Stimulated activated CD4-positive, alpha-beta T cell treated with anti-CD3 and anti-CD28 coated beads, TNF-alpha, amount 100 ng/mL, for 4 hours (primary cell): ENCODE results near the gene SARS1.
"Not testable (repeated sequence)": the region's sequence is repeated elsewhere in the genome, so short reads cannot be mapped to it uniquely, and the experiment has no call there.

ENCODE experiments used
- DNase-seq, 3 experiments: peaks; one replicate each; pipeline ENCODE4 v3.0.0-alpha.2; 2020; ENCODE audit warnings: low read depth in 3 of 3

Gene SARS1

DNA sequence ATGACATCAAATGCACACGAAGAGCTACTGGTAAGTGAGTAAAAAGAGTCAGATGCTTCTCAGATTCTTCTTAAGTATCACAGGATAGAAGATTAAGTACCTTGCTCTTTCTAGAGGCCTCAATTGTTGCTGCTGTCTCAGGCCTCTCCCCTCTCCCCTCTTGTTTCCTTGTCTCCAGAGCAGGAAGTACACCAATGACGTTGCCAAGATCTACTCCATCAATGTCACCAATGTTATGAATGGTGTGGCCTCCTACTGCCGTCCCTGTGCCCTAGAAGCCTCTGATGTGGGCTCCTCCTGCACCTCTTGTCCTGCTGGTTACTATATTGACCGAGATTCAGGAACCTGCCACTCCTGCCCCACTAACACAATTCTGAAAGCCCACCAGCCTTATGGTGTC is 21.3 kb upstream of the SARS1 start:
- DNase-seq: no peak

DNA sequence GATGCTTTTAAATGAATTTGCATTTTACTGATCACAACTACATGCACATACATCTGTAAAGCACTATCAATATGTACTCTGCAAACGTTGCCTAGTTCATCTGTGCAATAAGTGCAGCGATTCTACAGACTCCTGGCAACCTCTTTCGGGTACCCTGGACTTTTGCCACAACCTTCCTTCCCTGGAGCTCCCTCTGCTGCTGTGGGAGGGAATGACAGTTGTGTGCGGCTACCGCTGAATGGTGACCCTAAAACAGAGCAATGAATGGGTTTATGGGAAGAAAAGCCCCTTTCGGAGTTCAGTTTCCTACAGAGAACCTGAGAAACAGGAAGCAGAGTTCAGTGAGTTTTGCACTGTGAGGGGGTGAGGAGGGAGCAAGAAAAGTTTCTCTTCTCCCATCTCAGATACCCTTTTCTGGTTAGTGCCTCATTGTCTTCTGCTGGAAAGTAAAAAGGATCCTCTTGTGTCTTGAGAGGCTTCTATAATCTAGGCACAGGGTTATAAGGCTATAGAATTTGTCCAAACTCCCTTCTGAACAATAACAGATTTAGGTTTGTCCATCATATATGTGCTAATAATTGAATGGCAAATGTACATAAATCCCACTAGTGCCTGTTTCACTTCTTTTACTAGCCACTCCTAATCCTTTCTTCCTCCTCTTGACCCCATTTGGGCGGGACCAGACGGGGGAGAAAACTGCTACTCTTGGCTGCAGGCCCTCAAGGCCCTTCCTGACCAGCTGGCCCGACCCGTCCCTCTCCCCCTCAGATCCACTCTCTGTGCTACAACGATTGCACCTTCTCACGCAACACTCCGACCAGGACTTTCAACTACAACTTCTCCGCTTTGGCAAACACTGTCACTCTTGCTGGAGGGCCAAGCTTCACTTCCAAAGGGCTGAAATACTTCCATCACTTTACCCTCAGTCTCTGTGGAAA is 19.8 kb upstream of the SARS1 start:
- peak in 2 of 3 experiments; percentile 17 to 25 for DNase-seq

DNA sequence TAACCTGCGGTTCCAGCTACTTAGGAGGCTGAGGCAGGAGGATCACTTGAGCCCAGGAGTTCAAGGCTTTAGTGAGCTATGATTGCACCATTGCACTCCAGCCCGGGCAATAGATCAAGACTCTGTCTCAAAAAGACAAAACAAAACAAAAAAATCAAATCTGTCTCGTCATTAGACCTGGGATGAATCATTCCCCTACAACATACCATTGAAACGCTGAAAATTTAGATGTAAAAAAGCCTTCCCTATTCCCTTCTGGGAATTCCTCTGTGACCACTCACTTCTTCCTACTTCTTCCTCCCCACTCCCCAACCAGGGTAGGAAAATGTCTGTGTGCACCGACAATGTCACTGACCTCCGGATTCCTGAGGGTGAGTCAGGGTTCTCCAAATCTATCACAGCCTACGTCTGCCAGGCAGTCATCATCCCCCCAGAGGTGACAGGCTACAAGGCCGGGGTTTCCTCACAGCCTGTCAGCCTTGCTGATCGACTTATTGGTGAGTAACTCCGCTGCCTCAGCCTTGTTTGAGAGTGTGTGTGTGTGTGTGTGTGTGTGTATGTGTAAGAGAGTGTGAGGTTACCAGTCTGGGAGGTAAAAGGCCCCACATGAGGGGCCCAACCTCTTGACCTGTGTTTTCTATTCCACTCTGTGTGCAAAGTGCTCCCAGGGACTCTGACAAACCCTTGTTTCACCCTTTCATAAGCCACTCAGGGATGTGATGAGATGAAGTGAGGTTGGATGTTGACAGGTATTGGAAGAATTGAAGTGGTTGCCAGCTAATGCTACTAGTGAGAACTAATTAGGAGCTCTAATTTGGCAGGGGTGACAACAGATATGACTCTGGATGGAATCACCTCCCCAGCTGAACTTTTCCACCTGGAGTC is 16.3 kb upstream of the SARS1 start:
- no peak for DNase-seq

DNA sequence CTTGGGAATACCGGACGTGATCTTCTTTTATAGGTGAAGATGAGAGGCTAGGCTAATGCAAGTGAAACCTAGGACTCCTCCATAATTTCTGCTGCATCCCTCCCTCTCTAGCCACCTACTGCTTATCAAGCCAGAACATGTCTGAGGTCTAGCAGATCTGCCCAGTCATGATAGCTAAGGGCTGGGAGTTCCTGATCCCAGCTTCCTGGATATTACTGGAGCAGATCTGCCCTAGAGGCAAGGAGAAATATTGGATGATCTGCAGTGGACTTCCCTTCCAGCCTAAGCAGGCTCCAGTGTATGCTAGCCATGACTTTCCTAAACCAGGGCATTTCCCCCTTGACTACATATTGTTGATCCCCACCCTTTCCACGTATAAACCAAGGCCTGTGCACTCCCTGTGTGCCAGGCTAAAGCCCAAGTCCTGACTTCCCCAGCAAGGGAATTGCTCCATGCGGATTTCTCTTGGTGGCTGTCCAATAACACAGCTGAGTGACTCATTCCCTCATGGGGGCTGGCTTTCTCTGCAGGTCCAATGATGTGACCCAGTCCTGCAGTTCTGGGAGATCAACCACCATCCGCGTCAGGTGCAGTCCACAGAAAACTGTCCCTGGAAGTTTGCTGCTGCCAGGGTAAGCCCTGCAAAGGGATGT is 15.5 kb upstream of the SARS1 start:
- DNase-seq: no peak

DNA sequence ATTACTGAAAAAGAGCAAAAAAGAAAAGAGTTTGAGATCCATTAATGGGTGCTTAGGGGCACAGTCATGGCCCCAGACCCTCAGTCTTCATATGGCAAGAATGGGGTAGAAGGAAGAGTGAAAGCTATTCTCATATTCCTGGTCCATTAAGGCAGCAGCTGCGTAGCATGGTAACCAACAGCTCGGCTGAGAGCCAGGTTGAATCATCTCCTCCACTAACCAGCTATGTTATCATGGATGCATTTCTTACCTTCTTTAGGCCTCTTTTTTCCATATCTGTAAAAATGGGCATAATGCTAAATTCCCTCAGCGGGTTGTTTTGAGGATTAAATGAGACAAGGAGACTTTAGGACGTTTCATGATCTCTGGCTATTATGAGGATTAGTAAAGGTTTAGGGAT is 15.0 kb upstream of the SARS1 start:
- no peak for DNase-seq

DNA sequence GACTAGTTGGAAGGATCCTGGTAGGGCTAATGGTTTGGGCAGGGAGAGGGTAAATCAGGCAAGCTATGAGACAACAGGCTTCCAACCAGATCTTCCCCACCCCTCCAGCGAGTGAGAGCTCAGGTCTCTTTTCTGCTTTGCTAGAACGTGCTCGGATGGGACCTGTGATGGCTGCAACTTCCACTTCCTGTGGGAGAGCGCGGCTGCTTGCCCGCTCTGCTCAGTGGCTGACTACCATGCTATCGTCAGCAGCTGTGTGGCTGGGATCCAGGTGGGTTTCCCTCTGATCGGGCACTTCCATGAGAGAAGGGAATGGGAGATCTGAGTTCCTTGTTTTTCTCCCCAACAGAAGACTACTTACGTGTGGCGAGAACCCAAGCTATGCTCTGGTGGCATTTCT is 14.0 kb upstream of the SARS1 start:
- DNase-seq: no peak

DNA sequence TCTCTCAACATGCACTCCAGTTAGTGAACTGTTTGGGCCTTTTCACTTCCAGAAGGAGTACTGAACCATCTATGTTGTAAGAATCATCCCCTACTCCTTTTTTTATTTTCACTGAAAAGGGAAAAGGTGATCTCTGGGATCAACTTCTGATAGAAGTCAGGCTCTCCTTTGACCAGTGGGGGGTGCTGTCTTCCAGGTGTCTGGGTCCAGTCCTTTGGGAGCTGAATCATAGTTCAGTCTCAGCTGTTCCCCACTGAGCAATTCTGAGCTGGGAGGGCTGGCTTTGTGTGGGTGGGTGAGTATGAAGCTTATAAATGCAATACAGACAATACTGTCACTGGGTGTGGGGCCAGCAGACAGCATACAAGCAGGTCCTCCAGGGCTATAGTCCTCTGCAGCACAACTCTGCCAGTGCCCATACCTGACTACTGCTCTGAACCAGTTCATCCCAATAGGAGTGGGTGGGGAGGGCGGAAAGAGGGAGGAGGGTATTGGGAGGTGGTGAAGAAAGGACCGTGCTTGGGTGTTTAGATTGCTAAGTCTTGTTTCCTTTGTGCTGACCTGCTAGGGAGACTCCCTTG is 12.5 kb upstream of the SARS1 start:
- peak; percentile 23 to 42 (median 28) for DNase-seq

DNA sequence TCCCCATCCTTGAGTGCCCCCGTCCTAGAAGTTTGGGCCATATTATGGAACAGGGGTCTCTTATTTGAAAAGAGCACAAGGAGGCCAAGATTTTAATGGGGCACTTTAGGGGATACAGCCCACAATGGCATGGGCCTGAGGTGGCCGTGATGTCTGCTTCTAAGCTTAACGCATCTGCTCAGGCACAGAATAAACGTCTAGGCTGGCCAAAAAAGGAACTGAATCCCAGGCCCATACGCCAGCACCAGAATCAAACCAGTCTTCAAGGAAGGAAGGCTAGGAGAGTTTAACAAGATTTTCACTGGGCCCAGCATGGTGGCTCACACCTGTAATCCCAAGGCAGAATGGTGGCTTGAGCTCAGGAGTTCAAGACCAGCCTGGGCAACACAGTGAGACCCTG is 9.2 kb upstream of the SARS1 start:
- DNase-seq: no peak

DNA sequence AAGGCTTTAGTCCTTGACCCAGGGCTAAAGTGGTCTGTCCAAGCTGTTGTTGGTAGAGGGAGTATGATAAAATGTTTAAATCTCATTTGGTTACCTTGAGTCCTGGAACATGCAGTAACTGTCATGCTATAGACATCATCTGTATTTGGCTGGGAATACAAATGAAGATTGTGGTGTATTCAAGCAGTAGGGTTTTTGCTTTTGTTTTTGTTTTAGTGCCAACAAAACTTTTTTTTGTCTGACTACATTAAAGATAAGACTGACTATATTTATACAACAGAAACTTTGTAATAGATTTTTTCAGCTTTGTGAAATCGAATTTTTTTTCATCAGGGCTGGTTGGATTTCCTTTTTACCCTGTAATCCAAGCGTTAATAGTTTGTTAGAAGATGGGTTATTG is 7.4 kb upstream of the SARS1 start:
- DNase-seq: no peak

DNA sequence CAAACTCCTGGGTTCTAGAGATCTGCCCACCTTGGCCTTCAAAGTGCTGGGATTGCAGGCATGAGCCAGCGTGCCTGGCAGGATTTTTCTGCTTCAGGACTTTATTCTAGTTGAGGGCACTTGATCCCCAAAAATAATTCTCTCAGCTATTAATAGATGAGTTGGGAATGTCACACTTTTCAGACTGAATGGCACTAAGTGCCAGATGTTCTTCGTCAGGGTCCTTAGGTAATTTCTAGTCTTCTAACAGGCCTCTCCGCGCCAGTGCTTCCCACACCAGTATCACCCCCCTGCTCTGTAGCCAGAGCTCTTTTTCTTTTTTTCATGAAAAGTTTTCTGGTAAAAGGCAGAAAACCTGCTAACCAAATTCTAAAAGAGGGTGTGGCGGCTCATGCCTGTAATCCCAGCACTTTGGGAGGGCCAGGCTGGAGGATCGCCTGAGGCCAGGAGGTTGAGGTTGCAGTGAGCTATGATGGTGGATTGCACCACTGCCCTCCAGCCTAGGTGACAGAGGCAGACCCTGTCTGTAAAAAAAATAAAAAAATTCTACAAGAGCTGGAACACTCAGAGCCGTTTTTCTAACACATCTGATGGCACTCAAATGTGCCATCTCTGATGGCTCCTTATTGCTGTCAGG is 6.1 kb upstream of the SARS1 start:
- no peak for DNase-seq

DNA sequence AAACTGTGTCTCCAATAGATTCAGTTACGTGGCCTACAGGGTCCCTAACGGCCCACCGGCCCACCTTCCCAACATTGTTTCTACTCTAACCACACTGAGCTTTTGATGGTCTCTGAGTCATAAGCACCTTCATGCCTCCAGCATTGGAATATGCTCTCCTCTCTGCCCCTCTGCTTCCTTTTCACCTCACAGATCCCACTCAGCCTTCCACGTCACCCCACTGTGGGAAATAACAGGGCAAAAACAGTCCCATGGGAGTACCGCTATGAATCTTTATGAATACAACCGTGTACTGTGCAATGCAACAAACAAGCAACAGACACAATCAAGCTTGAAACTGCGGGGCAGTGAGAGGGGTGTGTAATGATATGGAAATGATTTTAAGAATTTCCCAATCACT is 5.3 kb upstream of the SARS1 start:
- no peak for DNase-seq

DNA sequence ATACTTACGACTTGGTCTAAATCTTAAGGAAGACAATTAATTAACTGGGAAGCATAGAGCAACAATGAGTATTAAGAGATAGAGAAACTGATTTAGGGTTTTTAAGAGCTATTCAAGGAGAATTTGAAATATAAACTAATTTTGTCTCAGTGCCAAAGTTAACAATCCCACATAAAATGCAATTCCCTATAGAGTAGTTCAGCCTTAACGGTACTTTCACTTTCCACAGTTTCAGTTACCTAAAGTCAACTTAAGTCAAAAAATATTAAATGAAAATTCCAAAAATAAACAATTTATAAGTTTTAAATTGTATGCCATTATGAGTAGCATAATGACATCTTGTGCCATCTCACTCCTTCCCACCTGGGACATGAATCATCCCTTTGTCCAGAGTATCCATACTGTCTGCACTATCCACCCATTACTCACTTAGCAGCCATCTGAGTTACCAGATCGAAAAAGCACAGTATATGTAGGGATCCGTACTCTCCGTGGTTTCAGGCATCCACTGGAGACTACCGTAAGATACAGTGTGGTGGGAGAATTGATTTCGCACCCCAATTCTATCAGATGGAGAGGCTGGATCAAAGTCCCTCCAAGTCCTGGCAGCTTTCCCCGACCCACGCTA is 4.8 kb upstream of the SARS1 start:
- DNase-seq: no peak

DNA sequence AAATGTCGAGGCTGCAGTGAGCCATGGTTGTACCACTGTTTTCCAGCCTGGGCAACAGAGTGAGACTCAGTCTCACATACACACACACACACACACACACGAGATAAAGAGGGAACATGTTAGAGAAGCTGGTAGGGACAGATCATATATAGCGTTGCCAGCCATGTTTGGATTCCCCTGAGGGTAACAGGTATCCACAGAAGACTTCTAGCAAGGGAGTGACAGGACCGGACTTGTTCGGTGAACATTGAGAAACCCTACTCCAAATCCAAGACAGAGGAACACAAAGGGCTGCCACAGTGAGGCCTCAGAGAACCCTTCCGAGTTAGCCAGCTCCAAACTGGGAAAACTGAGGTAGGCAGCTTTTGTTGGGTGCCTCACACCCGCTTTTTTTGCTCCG is 3.7 kb upstream of the SARS1 start:
- no peak for DNase-seq

DNA sequence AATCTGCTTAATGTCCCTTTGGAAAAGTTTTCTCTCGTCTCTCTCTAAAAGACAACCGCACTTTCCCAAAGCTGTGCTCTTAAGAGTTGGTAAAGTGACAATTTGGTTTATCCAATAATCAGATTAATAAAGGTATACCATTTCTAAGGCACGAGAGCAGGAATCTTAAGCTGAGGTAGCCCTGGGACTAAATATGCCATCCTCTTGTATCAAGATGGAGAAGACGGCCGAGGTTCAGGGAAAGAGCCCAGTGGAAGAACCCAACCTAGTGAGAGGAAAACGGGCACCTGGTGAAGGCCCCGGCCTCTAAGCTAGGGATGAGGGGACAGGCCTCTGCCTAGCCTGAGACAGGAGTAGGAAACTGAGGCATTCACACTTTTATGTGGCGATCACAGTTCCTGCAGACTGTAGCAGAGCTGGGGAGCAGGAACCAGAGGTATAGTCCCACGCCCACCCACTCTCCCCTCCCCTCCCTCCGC is 334 bp upstream of the SARS1 start:
- DNase-seq: no peak

DNA sequence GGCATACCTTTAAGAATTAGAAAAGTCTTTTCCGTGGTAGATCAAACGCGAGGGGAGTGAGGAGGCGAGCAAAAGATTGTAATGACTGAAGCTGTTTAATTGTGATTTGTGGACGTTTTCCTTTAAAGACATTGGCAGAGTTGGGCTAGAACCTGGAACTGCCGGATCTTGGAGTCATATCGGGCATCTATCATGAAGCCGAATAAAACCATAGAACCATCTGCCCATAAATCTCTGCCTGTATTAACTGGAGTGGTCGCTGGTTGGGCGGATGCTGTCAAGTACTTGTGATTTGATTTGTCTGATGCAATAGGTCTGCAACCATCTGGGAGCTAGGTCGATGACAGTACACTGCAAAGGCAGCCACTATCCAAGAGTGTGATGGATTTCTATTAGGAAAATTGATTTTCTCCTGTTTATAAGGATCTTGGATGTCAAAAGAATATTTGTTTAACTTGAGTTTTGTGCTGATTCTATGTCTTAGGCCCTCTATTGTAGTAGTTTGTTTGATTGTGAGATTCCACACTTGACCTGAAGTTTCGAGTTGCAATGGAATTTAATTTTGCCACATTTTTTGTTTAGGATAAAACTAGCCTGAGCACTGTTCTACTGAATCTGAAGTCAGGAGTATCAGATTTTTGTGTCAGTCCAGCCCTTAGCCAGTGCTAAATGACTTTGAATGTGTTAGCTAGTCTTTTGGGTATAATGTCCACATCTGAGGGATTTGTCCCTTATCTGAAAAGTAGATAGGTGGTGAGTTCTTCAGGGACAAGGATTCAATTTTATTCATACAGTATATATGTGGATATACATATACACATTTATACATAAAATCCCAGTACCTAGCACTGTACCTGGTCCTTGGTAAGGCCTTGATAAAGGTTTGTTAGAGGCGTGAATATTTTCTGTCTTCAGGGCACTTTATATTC is 1.2 kb downstream of the SARS1 start:
- DNase-seq: peak in 2 of 3 experiments; percentile 18 to 37

DNA sequence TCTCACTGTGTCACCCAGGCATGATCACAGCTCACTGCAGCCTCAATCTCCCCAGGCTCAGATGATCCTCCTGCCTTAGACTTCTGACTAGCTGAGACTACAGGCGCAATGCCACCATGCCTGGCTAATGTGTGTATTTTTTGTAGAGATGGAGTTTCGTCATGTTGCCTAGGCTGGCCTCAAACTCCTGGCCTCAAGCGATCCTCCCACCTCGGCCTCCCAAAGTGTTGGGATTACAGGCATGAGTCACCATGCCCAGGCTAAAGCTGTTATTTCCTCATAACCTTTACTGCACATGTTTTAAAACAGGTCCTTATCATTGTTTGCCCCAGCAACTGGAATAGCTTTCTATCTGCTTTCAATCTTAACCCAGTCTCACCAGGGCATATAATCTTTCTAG is 2.9 kb downstream of the SARS1 start:
- no peak for DNase-seq

DNA sequence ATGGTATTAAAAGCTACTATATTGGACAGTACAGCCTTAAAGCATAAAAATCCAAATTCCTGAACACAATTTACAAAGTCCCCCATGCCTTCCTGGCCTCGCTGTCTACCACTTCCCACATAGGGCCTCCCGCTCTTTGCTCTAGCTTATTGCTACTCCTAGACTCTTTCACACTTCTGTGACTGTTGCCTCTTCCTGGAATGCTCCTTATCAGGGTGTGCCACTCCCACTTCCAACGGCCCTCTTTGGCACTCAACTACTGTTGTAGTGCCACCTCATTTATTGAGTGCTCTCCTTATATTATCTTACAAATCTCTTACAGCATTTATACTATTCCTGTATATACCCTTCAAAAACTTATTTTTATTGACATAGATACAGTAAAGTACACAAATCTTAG is 4.8 kb downstream of the SARS1 start:
- no peak for DNase-seq

DNA sequence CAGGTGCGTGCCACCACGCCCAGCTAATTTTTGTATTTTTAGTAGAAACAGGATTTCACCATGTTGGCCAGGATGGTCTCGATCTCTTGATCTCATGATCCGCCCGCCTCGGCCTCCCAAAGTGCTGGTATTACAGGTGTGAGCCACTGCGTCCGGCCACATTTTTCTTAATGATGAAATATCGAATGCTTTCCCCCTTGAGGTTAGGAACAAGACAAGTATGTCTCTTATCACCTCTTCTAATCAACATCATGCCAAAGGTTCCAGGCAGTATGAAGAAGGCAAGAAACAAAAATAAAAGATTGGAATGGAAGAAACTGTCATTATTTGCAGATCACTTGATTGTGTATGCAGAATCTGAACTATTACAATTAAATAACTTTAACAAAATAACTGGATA is 7.5 kb downstream of the SARS1 start:
- DNase-seq: not testable (repeated sequence)

DNA sequence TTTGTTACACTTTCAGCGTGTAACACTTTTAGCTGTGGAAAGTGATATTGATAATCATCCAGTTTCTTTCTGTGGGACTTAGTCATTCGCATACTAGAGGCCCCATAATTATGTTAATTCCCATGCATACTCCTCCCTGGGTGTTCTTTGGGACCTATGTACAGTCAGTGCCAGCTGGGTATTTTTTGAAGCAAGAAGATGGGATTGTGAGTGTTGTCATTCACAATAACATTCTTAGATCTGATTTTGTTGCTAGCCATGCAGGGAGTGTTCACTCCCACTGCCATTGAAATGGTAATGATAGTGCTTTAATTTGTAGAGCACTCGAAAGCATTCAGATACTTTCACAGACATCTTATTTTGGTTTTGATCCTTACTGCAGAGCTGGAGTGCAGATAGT is 11.6 kb downstream of the SARS1 start:
- DNase-seq: no peak
